ENCODE data around the gene HRG. TPM values are rescaled to one million over a fixed set of nuclear protein-coding genes. Genes with fewer than 3 reads are reported as not detected.
"Not testable (repeated sequence)": the region's sequence is repeated elsewhere in the genome, so short reads cannot be mapped to it uniquely, and the experiment has no call there.

The HRG gene
- total RNA-seq, 1 experiment from 2014 or later, result not detected

GRCh38 chr3:186633481-186633880 lies 32.3 kb upstream of the HRG start:
- in situ Hi-C loops (cut with HindIII; ENCODE audit: low pct_unique_long_range_greater_than_20kb, low sequenced_read_pairs), result no loop called here
- no peak for DNase-seq (ENCODE audit: low read depth, low spot score)

GRCh38 chr3:186634207-186634606 lies 31.6 kb upstream of the HRG start:
- in situ Hi-C loops (cut with HindIII; ENCODE audit: low pct_unique_long_range_greater_than_20kb, low sequenced_read_pairs); DNase-seq (ENCODE audit: low read depth, low spot score): not testable (repeated sequence)

DNA sequence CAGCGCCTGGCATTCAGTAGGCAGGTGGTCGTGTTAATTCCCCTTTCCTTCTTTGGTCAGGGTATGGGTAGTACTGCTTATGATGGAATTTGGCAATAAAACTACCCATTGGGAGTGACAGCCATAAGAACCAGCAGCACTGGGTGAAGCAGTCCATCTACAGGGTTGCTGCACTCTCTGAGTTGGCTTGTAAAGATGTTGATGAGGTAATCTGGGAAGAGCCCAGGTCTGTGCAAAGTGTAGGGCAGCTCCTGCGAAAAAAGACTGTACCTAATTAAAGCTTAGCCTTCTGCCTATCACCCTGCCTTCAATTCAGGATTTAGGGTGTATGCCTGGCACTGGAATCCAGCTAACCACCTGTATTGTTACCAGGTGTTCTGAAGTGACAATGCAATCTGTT lies 30.3 kb upstream of the HRG start:
- DNase-seq (ENCODE audit: low read depth, low spot score), result no peak
- in situ Hi-C loops (cut with HindIII; ENCODE audit: low pct_unique_long_range_greater_than_20kb, low sequenced_read_pairs), result no loop called here

GRCh38 chr3:186636536-186636935 lies 29.3 kb upstream of the HRG start:
- in situ Hi-C loops (cut with HindIII; ENCODE audit: low pct_unique_long_range_greater_than_20kb, low sequenced_read_pairs), result no loop called here

GRCh38 chr3:186637686-186638085 lies 28.1 kb upstream of the HRG start:
- DNase-seq (ENCODE audit: low read depth, low spot score), result no peak
- in situ Hi-C loops (cut with HindIII; ENCODE audit: low pct_unique_long_range_greater_than_20kb, low sequenced_read_pairs), result no loop called here

More at GRCh38 chr3:186636536-186636935, 29.3 kb upstream of the HRG start:
- no peak for DNase-seq (ENCODE audit: low read depth, low spot score)

DNA sequence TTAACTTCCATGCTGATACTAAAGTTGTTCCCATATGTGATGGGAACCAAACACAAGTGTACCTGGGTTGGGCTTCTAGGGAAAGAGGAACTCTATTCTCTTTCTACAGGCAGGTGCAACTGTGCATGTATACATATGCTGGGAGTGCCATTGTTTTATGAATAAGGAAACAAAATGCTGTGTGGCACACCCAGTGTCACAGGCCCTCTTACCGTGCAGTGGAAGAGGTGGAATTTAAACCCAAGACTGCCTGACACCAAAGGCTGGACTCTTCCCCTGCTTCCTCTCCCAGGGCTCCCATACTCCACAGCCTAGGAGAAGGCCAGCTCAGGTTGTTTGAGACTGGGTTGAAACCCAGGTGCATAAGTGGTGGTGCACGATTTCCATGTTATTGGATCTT lies 27.6 kb upstream of the HRG start:
- in situ Hi-C loops (cut with HindIII; ENCODE audit: low pct_unique_long_range_greater_than_20kb, low sequenced_read_pairs), result no loop called here
- no peak for DNase-seq (ENCODE audit: low read depth, low spot score)

DNA sequence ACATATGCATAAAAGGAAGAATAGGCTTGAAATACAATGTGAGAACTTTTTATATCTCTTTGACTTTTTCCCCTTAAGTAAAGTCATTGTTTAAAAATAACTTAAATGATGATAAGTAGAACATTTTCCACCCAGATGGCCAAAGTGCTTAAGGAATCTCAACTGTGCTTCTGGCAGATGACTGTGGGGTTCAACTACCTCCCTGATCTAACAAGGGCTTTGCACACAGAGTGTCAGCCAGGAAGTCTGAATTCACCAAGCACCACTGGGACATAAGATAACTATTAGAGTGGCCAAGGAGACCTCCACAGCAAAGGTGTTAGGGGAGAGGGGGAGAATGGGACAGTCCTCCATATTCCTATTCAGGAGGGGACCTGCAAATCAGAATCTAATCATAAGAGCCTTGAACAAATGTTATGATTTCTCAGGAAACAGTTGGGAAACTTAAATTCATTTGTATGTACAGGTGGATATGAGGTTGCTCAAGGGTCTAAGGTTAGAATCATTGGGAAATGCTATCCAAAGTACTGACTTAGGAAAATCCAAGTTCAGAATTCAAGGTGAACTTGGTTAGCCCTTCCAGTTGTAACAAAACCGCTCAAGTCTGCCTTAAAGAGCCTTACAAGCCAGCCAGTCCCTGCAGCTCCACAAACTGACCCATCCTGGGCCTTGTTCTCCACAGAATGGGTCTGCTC lies 25.9 kb upstream of the HRG start, which contains the start of gene FETUB:
Gene FETUB, plus strand, starts transcription at position 622 of the 695 bp plus-strand sequence. Its CDS starts 62 bp downstream, at position 684.
- no peak for DNase-seq (ENCODE audit: low read depth, low spot score)
- in situ Hi-C loops (cut with HindIII; ENCODE audit: low pct_unique_long_range_greater_than_20kb, low sequenced_read_pairs), result no loop called here

- DNase-seq (ENCODE audit: low read depth, low spot score), result peak; percentile 40
- in situ Hi-C loops (cut with HindIII; ENCODE audit: low pct_unique_long_range_greater_than_20kb, low sequenced_read_pairs), result no loop called here
Measured at GRCh38 chr3:186640473-186640818, 25.4 kb upstream of the HRG start.

GRCh38 chr3:186640929-186641328 lies 24.9 kb upstream of the HRG start:
- no peak for DNase-seq (ENCODE audit: low read depth, low spot score)
- in situ Hi-C loops (cut with HindIII; ENCODE audit: low pct_unique_long_range_greater_than_20kb, low sequenced_read_pairs), result no loop called here

- DNase-seq (ENCODE audit: low read depth, low spot score), result no peak
- in situ Hi-C loops (cut with HindIII; ENCODE audit: low pct_unique_long_range_greater_than_20kb, low sequenced_read_pairs), result no loop called here
Measured at GRCh38 chr3:186642014-186642413, 23.8 kb upstream of the HRG start.

- in situ Hi-C loops (cut with HindIII; ENCODE audit: low pct_unique_long_range_greater_than_20kb, low sequenced_read_pairs), result no loop called here
- no peak for DNase-seq (ENCODE audit: low read depth, low spot score)
Measured at GRCh38 chr3:186643493-186643892, 22.3 kb upstream of the HRG start.

DNA sequence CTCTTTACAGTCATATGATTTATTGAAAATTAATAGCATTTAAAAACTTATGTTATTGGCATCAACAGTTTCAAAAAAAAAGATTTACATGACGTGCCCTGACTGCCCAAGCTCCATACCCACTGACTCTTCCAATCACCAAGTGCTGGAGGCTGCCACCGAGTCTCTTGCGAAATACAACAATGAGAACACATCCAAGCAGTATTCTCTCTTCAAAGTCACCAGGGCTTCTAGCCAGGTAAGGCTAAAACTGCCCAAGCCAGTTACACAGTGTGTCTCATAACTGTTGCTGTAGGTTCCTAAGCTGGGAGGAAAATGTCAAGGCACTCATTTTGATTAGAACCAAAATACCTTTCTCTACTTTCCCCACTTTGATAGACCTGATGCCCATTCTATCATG lies 21.1 kb upstream of the HRG start:
- in situ Hi-C loops (cut with HindIII; ENCODE audit: low pct_unique_long_range_greater_than_20kb, low sequenced_read_pairs), result no loop called here

GRCh38 chr3:186646106-186646505 lies 19.7 kb upstream of the HRG start:
- no peak for DNase-seq (ENCODE audit: low read depth, low spot score)
- in situ Hi-C loops (cut with HindIII; ENCODE audit: low pct_unique_long_range_greater_than_20kb, low sequenced_read_pairs), result no loop called here

More for the DNA sequence above, 21.1 kb upstream of the HRG start:
- DNase-seq (ENCODE audit: low read depth, low spot score), result no peak

DNA sequence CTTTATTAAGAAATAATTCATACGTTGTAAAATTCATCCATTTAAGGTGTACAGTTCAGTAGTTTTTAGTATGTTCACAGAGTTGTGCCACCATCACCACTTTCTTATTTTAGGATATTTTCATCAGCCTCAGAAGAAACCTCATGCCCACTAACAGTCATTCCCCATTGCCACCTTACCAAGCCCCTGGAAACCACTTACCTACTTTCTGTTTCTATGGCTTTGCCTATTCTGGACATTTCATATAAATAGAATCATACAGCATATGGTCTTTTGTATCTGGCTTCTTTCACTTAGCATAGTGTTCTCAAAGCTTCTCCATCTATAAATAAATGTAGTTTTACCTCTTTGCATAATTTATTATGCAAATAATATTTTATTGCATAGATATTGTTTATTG lies 19.0 kb upstream of the HRG start:
- DNase-seq (ENCODE audit: low read depth, low spot score), result no peak
- in situ Hi-C loops (cut with HindIII; ENCODE audit: low pct_unique_long_range_greater_than_20kb, low sequenced_read_pairs), result no loop called here

DNA sequence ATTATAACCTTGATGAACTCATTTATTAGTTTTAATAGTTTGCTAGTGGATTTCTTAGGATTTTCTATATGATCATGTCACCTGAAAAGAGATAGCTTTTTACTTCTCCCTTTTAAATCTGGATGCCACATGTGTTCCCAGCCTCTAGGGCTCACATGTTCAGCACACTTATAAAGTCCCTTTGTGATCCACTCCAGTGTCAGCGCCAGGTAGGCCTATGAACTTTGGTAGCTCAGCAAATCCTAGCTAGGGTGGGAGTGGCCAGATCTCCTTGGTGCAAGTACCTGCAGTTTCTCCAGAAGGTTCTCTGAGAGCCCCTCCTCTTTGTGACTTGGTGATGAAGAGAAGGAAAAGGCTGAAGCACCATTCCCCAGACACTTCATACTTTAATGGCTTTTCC lies 17.0 kb upstream of the HRG start:
- no peak for DNase-seq (ENCODE audit: low read depth, low spot score)
- in situ Hi-C loops (cut with HindIII; ENCODE audit: low pct_unique_long_range_greater_than_20kb, low sequenced_read_pairs), result no loop called here

DNA sequence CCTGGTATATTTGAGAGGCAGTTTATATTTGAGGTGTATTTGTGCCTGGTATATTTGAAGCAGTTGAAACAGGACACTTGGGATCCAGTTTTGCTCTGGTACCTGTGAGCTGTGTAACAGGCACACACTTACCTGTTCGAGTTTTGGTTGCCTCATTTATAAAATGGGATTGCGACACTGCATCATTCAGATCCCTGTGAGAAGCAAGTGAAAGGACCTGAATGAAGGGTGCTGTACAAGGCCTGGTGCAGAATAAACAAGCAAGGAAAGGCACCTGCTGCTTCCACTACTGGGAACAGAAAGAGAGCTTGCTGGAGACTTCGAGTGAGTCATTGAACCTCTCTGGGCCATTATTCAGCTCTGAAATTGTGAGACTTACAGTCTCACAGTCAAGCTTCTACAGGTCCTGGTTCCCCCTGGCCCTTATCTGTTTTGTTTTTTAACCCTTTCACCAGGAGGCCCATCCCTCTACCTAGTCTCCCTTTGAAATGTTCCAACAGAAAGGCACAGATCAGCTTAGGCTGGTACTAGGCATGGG lies 14.1 kb upstream of the HRG start:
- no peak for DNase-seq (ENCODE audit: low read depth, low spot score)
- in situ Hi-C loops (cut with HindIII; ENCODE audit: low pct_unique_long_range_greater_than_20kb, low sequenced_read_pairs), result no loop called here

GRCh38 chr3:186653080-186653707 lies 12.6 kb upstream of the HRG start:
- in situ Hi-C loops (cut with HindIII; ENCODE audit: low pct_unique_long_range_greater_than_20kb, low sequenced_read_pairs), result no loop called here

GRCh38 chr3:186653984-186654383 lies 11.8 kb upstream of the HRG start:
- DNase-seq (ENCODE audit: low read depth, low spot score), result peak; percentile 27
- in situ Hi-C loops (cut with HindIII; ENCODE audit: low pct_unique_long_range_greater_than_20kb, low sequenced_read_pairs), result no loop called here

More at GRCh38 chr3:186653080-186653707, 12.6 kb upstream of the HRG start:
- DNase-seq (ENCODE audit: low read depth, low spot score), result no peak

All from SK-MEL-5 (cell line).